GM08714 (cell line): Measurements from ENCODE around the gene REEP3.
A peak's percentile ranks its signal among the peaks of the same experiment; 100 is the strongest.

ENCODE experiments used
- H3K4me3 ChIP-seq: fragments of 200-500 bp; sonication (Bioruptor generic); 2 replicates; pipeline ENCODE4 v1.5.1; 2014; ENCODE audit warnings: mild to moderate bottlenecking, low read length, inconsistent platforms
- ZNF274 ChIP-seq: IDR thresholded peaks from 2 replicates; pipeline ENCODE4 v1.6.1; 2012; ENCODE audit warnings: mild to moderate bottlenecking, low read depth, low read length

REEP3 gene

GRCh38 chr10:63630931-63631680 is 109.9 kb downstream of the REEP3 start:
- peak overlapping the region; percentile 73 for H3K4me3 ChIP-seq
- TF ChIP-seq ZNF274: no peak

GRCh38 chr10:63631991-63632390 is 110.8 kb downstream of the REEP3 start:
- no peak for TF ChIP-seq ZNF274
- no peak overlapping the region for H3K4me3 ChIP-seq

GRCh38 chr10:63633677-63634487 is 112.7 kb downstream of the REEP3 start:
- no peak for TF ChIP-seq ZNF274
- H3K4me3 ChIP-seq: no peak overlapping the region

GRCh38 chr10:63634488-63635065 is 113.4 kb downstream of the REEP3 start:
- H3K4me3 ChIP-seq: no peak overlapping the region
- no peak for TF ChIP-seq ZNF274

- TF ChIP-seq ZNF274: no peak
- H3K4me3 ChIP-seq: no peak overlapping the region
Measured at GRCh38 chr10:63636812-63637211, 115.6 kb downstream of the REEP3 start.

- no peak for TF ChIP-seq ZNF274
- no peak overlapping the region for H3K4me3 ChIP-seq
Measured at GRCh38 chr10:63637901-63638327, 116.7 kb downstream of the REEP3 start.

GRCh38 chr10:63641366-63641765 is 120.2 kb downstream of the REEP3 start:
- H3K4me3 ChIP-seq: no peak overlapping the region
- no peak for TF ChIP-seq ZNF274

GRCh38 chr10:63641799-63642198 is 120.6 kb downstream of the REEP3 start:
- no peak for TF ChIP-seq ZNF274
- no peak overlapping the region for H3K4me3 ChIP-seq

GRCh38 chr10:63642808-63643207 is 121.6 kb downstream of the REEP3 start:
- H3K4me3 ChIP-seq: no peak overlapping the region
- no peak for TF ChIP-seq ZNF274

- no peak for TF ChIP-seq ZNF274
Measured at GRCh38 chr10:63644418-63645142, 123.4 kb downstream of the REEP3 start.

GRCh38 chr10:63645195-63645594 is 124.0 kb downstream of the REEP3 start:
- no peak overlapping the region for H3K4me3 ChIP-seq
- TF ChIP-seq ZNF274: no peak

More at GRCh38 chr10:63644418-63645142, 123.4 kb downstream of the REEP3 start:
- no peak overlapping the region for H3K4me3 ChIP-seq

GRCh38 chr10:63646491-63646890 is 125.3 kb downstream of the REEP3 start:
- TF ChIP-seq ZNF274: no peak

GRCh38 chr10:63651864-63652263 is 130.7 kb downstream of the REEP3 start:
- no peak for TF ChIP-seq ZNF274

More at GRCh38 chr10:63646491-63646890, 125.3 kb downstream of the REEP3 start:
- no peak overlapping the region for H3K4me3 ChIP-seq

GRCh38 chr10:63653747-63654146 is 132.5 kb downstream of the REEP3 start:
- TF ChIP-seq ZNF274: no peak
- H3K4me3 ChIP-seq: no peak overlapping the region

More at GRCh38 chr10:63651864-63652263, 130.7 kb downstream of the REEP3 start:
- no peak overlapping the region for H3K4me3 ChIP-seq
